ENCODE measurements around the gene COQ9.
"Not testable (repeated sequence)": the region's sequence is repeated elsewhere in the genome, so short reads cannot be mapped to it uniquely, and the experiment has no call there.

The COQ9 gene

GRCh38 chr16:57427307-57427706 lies 20.0 kb upstream of the COQ9 start:
- no peak for DNase-seq (ENCODE audit: low read depth)

- DNase-seq (ENCODE audit: low read depth), result no peak
Measured at GRCh38 chr16:57427824-57428223, 19.5 kb upstream of the COQ9 start.

GRCh38 chr16:57430955-57431354 lies 16.3 kb upstream of the COQ9 start:
- no peak for DNase-seq (ENCODE audit: low read depth)

- no peak for DNase-seq (ENCODE audit: low read depth)
Measured at GRCh38 chr16:57432505-57432904, 14.8 kb upstream of the COQ9 start.

- no peak for DNase-seq (ENCODE audit: low read depth)
Measured at GRCh38 chr16:57432989-57433388, 14.3 kb upstream of the COQ9 start.

- DNase-seq (ENCODE audit: low read depth), result no peak
Measured at GRCh38 chr16:57434003-57434402, 13.3 kb upstream of the COQ9 start.

- no peak for DNase-seq (ENCODE audit: low read depth)
Measured at GRCh38 chr16:57435838-57436237, 11.4 kb upstream of the COQ9 start.

GRCh38 chr16:57439947-57440346 lies 7.3 kb upstream of the COQ9 start:
- not testable (repeated sequence) for DNase-seq (ENCODE audit: low read depth)

- DNase-seq (ENCODE audit: low read depth), result not testable (repeated sequence)
Measured at GRCh38 chr16:57440551-57440950, 6.7 kb upstream of the COQ9 start.

- DNase-seq (ENCODE audit: low read depth), result no peak
Measured at GRCh38 chr16:57444711-57445110, 2.6 kb upstream of the COQ9 start.

- DNase-seq (ENCODE audit: low read depth), result no peak
Measured at GRCh38 chr16:57445510-57445909, 1.8 kb upstream of the COQ9 start.

GRCh38 chr16:57446531-57447185 lies 621 bp upstream of the COQ9 start:
- DNase-seq (ENCODE audit: low read depth), result peak; percentile 3

- no peak for DNase-seq (ENCODE audit: low read depth)
Measured at GRCh38 chr16:57452021-57452420, 4.7 kb downstream of the COQ9 start.

- peak; percentile 89 for DNase-seq (ENCODE audit: low read depth)
Measured at GRCh38 chr16:57462209-57462977, 15.1 kb downstream of the COQ9 start, which contains the start of gene POLR2C. TSS of gene POLR2C (plus strand) at chr16:57462679. CDS start at chr16:57462725, 46 bp downstream.

GRCh38 chr16:57462978-57463362 lies 15.7 kb downstream of the COQ9 start:
- DNase-seq (ENCODE audit: low read depth), result no peak

GRCh38 chr16:57464523-57464922 lies 17.2 kb downstream of the COQ9 start:
- no peak for DNase-seq (ENCODE audit: low read depth)

GRCh38 chr16:57468346-57468745 lies 21.1 kb downstream of the COQ9 start:
- DNase-seq (ENCODE audit: low read depth), result no peak

GRCh38 chr16:57469046-57469445 lies 21.8 kb downstream of the COQ9 start:
- DNase-seq (ENCODE audit: low read depth), result no peak

GRCh38 chr16:57469917-57470470 lies 22.7 kb downstream of the COQ9 start:
- no peak for DNase-seq (ENCODE audit: low read depth)

- DNase-seq (ENCODE audit: low read depth), result no peak
Measured at GRCh38 chr16:57470711-57471110, 23.4 kb downstream of the COQ9 start.

GRCh38 chr16:57471209-57471608 lies 23.9 kb downstream of the COQ9 start:
- no peak for DNase-seq (ENCODE audit: low read depth)

- no peak for DNase-seq (ENCODE audit: low read depth)
Measured at GRCh38 chr16:57471852-57472664, 24.8 kb downstream of the COQ9 start.

Data from activated T-helper 9 cell treated with anti-CD3 and anti-CD28 coated beads, Interleukin-2, amount 50 U/mL, for 16 hours (primary cell).